MM.1S (cell line): ENCODE data around the gene MYOG.

Source experiments
- EZH2 ChIP-seq: fragments of 300-600 bp; sonication (generic); optimal IDR thresholded peaks from 2 replicates; pipeline ENCODE3; 2017; ENCODE audit warnings: low read depth, mild to moderate bottlenecking, antibody characterized with exemption, low read length, mixed read lengths
- EZH2phosphoT487 ChIP-seq: fragments of 300-600 bp; sonication (generic); IDR thresholded peaks from 2 replicates; pipeline ENCODE4 v1.6.1; 2018; ENCODE audit warnings: antibody characterized with exemption, low read length
- TF ChIP-seq, protein P1 (sequence below): fragments of 300-600 bp; sonication (generic); IDR thresholded peaks from 2 replicates; pipeline ENCODE4 v1.5.1; 2016; ENCODE audit warnings: antibody characterized with exemption, low read length, mixed read lengths

- no peak for TF ChIP-seq EZH2
- TF ChIP-seq, protein P1, sequence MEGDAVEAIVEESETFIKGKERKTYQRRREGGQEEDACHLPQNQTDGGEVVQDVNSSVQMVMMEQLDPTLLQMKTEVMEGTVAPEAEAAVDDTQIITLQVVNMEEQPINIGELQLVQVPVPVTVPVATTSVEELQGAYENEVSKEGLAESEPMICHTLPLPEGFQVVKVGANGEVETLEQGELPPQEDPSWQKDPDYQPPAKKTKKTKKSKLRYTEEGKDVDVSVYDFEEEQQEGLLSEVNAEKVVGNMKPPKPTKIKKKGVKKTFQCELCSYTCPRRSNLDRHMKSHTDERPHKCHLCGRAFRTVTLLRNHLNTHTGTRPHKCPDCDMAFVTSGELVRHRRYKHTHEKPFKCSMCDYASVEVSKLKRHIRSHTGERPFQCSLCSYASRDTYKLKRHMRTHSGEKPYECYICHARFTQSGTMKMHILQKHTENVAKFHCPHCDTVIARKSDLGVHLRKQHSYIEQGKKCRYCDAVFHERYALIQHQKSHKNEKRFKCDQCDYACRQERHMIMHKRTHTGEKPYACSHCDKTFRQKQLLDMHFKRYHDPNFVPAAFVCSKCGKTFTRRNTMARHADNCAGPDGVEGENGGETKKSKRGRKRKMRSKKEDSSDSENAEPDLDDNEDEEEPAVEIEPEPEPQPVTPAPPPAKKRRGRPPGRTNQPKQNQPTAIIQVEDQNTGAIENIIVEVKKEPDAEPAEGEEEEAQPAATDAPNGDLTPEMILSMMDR, result no peak
- no peak for TF ChIP-seq EZH2phosphoT487
These were observed 48.2 kb downstream of the MYOG start for GRCh38 chr1:203037509-203038190.
